ENCODE data around the gene MEGF9.

Gene MEGF9

DNA sequence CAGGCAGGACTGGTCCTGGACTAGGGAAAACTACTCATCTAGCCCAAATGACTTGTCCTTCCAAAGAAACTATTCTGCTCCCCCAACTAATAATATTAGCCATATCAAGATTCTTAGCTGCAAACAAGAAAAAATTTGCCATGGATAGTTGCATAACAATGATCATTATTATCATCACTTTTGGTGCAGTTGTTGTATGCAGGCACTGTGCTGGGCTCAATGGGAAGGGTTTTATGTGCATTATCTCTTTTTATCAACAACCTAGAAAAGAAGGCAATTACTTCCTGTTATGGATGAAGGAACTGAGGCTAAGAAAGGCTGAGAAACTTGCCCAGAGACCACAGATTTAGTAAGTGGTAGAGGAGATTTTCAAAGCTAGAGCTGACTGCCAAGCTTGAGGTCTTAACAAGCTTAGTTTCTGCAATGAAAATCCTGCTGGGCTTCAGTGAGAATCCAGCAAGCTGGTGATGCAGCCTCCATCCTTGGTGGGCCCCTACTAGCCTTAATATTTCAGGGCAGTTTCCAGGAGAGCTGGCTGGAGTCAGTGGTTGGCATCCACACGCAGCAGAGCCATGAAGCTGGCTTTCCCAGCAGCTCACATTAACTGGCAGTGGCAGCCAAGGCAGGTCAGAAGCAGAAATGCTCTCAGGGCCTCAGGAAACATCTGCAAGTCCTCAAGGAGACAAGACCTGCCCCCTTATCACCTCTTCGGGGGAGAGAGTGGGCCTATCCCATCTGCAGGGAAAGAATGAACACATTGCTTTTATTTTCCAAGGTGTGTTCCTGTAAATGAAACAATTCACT, 20.5 kb upstream of the MEGF9 start:
- in situ Hi-C loops (cut with HindIII; ENCODE audit: low sequenced_read_pairs): no loop called here
- TF ChIP-seq, protein P1, sequence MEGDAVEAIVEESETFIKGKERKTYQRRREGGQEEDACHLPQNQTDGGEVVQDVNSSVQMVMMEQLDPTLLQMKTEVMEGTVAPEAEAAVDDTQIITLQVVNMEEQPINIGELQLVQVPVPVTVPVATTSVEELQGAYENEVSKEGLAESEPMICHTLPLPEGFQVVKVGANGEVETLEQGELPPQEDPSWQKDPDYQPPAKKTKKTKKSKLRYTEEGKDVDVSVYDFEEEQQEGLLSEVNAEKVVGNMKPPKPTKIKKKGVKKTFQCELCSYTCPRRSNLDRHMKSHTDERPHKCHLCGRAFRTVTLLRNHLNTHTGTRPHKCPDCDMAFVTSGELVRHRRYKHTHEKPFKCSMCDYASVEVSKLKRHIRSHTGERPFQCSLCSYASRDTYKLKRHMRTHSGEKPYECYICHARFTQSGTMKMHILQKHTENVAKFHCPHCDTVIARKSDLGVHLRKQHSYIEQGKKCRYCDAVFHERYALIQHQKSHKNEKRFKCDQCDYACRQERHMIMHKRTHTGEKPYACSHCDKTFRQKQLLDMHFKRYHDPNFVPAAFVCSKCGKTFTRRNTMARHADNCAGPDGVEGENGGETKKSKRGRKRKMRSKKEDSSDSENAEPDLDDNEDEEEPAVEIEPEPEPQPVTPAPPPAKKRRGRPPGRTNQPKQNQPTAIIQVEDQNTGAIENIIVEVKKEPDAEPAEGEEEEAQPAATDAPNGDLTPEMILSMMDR (IDR thresholded peaks at IDR 0.05; ENCODE audit: low read depth, low read length): no peak
- DNase-seq (ENCODE audit: low read depth, low spot score): no peak
- H3K4me3 ChIP-seq (ENCODE audit: low read depth, low read length): no peak overlapping the region

DNA sequence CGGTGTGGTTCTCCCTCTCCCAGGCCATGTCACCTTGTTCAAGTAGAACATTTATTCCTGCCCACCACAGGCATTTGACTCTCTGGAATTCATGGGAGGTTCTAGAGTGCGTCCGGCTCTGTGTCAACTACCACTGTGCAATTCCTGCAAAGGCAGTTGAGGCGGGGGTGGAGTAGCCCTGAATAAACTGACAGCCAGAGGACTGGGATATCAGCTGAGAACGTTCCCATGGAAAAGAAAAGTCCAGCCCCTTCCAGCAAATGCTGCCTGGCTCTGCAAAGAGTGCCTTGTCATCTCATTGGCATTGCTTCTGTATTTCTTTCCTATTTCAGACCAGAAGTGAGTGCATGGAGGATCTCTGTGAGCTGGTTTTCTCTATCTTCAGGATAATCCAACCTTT, 18.9 kb upstream of the MEGF9 start:
- peak; percentile 60 for DNase-seq (ENCODE audit: low read depth, low spot score)
- in situ Hi-C loops (cut with HindIII; ENCODE audit: low sequenced_read_pairs): no loop called here
- no peak overlapping the region for H3K4me3 ChIP-seq (ENCODE audit: low read depth, low read length)
- TF ChIP-seq, protein P1 (IDR thresholded peaks at IDR 0.05; ENCODE audit: low read depth, low read length): no peak

DNA sequence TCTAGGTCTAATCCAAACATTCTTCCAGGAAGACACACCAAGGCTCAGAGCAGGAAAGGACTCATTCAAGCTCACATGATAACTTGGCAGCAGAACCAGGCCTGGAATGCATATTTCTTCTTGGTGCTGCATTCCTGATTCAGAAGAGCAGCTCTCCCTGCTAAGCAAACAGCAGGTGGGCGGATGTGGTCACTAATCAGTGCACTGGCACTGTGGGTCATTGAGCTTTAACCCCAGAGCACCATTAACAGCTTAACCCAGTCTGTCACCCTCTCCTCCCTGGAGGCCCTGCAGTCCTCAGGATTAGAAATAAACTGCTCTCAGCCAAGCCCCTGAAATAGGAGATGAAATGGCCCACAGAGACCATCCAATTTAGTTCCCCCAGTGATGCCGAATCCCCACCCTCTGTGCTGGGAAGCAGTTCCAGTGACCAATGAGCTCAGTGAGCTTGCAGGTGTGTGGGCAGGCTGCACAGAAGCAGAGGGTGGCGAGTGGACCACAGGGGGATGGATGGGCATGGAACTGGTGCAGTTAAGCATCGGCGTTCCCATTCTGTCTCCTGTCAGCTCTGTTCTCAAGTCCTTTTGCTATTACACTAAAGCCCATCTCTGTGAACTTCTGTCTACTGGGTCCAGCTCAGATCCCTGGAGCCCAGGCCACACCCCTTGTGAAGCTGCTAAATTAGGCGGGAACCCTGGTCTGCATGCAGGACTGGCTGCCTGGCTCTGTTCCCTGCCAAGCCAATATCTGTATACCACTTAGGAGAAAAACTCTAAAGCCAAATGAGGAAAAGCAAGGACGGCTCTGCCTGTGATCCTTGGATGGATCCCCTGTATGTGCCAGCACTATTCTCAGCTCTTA, 16.6 kb upstream of the MEGF9 start:
- peak; percentile 93 for DNase-seq (ENCODE audit: low read depth, low spot score)
- TF ChIP-seq, protein P1 (IDR thresholded peaks at IDR 0.05; ENCODE audit: low read depth, low read length): no peak
- no peak overlapping the region for H3K4me3 ChIP-seq (ENCODE audit: low read depth, low read length)
- in situ Hi-C loops (cut with HindIII; ENCODE audit: low sequenced_read_pairs): no loop called here

DNA sequence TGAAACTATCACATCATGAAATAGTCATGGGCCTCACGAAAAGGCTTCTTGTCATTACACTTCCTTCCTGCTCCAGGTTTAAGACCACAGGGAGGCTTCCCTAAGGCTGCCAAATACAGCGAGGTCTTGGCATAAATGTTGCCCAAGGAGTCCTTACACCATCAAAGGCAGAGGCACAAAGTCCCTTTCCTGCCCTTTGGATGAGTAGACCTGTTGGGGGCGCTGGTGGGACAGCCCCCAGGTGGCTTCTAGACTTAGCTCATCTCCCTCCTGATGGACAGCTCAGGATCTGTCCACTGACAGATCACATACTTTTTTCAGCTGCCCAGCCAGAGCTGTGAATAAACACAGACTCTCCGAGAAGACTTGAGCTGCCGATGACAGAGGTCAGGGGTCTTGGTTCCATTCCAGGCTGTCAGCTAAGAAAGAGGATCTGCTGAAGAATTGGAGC, 15.5 kb upstream of the MEGF9 start:
- TF ChIP-seq, protein P1 (IDR thresholded peaks at IDR 0.05; ENCODE audit: low read depth, low read length): peak; percentile 14
- no peak for DNase-seq (ENCODE audit: low read depth, low spot score)
- H3K4me3 ChIP-seq (ENCODE audit: low read depth, low read length): no peak overlapping the region

DNA sequence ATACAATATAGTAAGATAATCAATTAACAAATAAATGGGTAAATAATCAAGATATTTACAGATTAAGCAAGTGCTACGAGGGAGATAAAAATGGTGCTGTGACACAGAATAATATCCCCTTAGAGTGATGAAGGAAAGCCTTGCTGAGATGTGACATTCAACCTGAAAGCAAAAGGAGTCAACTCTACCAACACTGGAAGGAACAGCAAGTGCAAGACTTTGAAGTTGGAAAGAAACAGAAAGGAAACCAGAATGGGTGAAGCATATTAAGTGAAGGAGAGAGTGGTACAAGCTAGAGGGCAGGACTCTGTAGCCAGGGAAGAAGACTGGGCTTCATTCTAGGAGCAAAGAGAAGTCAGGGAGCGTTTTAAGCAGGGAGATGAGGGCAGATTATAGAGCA, 12.2 kb upstream of the MEGF9 start:
- H3K4me3 ChIP-seq (ENCODE audit: low read depth, low read length): no peak overlapping the region
- DNase-seq (ENCODE audit: low read depth, low spot score): no peak
- TF ChIP-seq, protein P1 (IDR thresholded peaks at IDR 0.05; ENCODE audit: low read depth, low read length): no peak
- in situ Hi-C loops (cut with HindIII; ENCODE audit: low sequenced_read_pairs): no loop called here

More for the DNA sequence above, 15.5 kb upstream of the MEGF9 start:
- in situ Hi-C loops (cut with HindIII; ENCODE audit: low sequenced_read_pairs): no loop called here

DNA sequence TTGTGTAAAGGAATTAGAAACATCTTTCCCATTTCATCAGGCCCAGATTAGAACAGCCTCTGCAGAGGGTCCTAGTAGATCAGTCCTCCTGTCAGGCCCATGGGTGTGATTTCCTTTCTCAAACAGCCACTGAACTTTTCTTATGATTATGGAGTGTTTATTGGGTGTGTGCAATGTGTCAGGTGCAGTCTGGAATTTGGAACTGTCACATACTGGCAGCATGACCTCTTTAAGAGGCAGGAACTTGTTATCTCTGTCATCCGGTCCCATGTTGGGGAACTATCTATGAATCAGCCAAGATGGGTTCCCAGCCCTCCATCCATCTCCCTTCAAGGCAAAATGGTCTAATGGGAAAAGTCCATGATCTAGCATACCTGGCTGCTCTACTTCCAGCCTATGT, 11.6 kb upstream of the MEGF9 start:
- TF ChIP-seq, protein P1 (IDR thresholded peaks at IDR 0.05; ENCODE audit: low read depth, low read length): no peak
- no peak overlapping the region for H3K4me3 ChIP-seq (ENCODE audit: low read depth, low read length)
- in situ Hi-C loops (cut with HindIII; ENCODE audit: low sequenced_read_pairs): no loop called here
- no peak for DNase-seq (ENCODE audit: low read depth, low spot score)
